GM18526 (cell line): ENCODE results near the gene TM9SF1.

Source experiments
- POLR2A ChIP-seq: IDR thresholded peaks from 3 replicates; pipeline ENCODE4 v1.6.1; 2011; ENCODE audit not compliant: insufficient read length; ENCODE audit errors: extremely low read depth

Gene TM9SF1

DNA sequence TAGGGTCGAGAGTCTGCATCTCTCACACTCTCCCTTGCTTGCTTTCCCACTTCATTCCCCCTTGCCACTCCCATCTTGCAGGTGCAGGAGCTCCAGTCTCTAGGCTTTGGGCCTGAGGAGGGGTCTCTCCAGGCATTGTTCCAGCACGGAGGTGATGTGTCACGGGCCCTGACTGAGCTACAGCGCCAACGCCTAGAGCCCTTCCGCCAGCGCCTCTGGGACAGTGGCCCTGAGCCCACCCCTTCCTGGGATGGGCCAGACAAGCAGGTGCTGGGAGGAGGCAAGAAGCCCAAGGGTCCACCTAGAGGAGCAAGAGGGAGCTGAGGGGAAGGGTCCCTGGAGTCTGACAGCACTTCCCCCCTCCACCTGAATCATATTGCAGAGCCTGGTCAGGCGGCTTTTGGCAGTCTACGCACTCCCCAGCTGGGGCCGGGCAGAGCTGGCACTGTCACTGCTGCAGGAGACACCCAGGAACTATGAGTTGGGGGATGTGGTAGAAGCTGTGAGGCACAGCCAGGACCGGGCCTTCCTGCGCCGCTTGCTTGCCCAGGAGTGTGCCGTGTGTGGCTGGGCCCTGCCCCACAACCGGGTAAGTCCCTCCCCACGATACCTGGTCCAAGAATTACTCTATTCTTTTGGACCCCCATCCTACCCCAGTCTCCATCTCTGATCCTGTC is 43.7 kb downstream of the TM9SF1 start:
- no peak for TF ChIP-seq POLR2A

DNA sequence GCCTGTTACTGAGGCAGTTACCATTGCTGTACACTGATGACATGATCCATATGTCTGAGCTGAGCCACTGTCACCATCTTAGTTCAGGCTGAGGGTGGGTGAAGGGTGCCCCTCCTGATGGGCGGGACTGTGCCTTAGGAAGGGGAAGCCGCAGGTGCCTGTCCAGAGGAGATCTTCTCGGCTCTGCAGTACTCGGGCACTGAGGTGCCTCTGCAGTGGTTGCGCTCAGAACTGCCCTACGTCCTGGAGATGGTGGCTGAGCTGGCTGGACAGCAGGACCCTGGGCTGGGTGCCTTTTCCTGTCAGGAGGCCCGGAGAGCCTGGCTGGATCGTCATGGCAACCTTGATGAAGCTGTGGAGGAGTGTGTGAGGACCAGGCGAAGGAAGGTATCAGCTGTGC is 44.2 kb downstream of the TM9SF1 start:
- no peak for TF ChIP-seq POLR2A

DNA sequence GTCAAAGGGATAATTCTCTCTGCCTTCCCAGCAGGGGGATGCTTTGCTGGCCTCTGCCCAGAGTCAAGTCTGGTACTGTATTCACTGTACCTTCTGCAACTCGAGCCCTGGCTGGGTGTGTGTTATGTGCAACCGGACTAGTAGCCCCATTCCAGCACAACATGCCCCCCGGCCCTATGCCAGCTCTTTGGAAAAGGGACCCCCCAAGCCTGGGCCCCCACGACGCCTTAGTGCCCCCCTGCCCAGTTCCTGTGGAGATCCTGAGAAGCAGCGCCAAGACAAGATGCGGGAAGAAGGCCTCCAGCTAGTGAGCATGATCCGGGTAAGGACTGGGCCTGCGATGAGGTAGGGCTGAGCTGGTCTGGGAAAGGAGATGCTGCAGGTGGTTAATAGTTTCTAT is 44.7 kb downstream of the TM9SF1 start:
- TF ChIP-seq POLR2A: no peak

DNA sequence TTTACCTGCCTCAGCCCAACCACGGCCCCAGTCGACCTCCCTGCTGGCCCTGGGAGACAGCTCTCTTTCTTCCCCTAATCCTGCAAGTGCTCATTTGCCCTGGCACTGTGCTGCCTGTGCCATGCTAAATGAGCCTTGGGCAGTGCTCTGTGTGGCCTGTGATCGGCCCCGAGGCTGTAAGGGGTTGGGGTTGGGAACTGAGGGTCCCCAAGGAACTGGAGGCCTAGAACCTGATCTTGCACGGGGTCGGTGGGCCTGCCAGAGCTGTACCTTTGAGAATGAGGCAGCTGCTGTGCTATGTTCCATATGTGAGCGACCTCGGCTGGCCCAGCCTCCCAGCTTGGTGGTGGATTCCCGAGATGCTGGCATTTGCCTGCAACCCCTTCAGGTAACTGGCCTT is 45.2 kb downstream of the TM9SF1 start:
- no peak for TF ChIP-seq POLR2A

DNA sequence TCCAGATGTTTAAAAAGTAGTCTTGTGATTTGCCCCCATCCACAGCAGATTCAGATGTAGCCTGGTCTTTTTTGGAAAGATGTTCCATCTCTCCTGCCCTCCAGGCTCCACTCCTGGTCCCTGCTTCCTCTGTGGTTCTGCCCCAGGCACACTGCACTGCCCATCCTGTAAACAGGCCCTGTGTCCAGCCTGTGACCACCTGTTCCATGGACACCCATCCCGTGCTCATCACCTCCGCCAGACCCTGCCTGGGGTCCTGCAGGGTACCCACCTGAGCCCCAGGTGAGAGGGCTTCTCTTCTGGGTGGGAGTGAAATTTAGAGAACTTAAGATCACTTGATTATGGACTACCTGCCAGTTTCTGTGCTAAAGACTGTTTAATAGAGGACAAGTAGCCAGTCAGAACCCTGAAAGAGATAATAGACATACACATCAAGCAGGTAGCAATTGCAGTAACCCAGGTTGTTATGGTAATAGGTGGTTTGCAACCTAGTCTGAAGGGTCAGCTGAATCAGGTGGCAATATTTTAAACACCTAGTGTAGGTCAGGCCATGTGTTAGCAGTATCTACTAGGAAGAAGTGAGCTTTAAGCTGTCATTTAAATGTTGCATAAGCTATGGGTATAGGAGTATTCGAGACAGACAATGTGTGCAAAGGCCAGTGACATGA is 45.8 kb downstream of the TM9SF1 start:
- TF ChIP-seq POLR2A: no peak

DNA sequence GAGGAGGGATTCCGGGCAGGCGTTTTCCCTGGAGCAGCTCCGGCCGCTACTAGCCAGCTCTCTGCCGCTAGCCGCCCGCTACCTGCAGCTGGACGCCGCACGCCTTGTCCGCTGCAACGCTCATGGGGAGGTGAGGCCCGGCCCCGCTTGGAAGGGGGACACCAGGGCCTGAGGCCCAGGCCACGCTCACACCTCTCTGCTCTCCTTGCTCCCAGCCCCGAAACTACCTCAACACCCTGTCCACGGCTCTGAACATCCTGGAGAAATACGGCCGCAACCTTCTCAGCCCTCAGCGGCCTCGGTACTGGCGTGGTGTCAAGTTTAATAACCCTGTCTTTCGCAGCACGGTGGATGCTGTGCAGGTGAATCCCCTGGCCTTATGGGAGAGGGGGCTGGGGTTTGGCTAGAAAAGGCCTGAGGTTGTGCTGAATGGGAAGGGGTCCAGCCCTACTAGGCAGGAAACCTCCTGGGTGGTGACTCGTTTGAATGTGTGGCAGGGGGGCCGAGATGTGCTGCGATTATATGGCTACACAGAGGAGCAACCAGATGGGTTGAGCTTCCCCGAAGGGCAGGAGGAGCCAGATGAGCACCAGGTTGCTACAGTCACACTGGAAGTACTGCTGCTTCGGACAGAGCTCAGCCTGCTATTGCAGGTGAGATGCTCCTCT is 47.3 kb downstream of the TM9SF1 start:
- no peak for TF ChIP-seq POLR2A

DNA sequence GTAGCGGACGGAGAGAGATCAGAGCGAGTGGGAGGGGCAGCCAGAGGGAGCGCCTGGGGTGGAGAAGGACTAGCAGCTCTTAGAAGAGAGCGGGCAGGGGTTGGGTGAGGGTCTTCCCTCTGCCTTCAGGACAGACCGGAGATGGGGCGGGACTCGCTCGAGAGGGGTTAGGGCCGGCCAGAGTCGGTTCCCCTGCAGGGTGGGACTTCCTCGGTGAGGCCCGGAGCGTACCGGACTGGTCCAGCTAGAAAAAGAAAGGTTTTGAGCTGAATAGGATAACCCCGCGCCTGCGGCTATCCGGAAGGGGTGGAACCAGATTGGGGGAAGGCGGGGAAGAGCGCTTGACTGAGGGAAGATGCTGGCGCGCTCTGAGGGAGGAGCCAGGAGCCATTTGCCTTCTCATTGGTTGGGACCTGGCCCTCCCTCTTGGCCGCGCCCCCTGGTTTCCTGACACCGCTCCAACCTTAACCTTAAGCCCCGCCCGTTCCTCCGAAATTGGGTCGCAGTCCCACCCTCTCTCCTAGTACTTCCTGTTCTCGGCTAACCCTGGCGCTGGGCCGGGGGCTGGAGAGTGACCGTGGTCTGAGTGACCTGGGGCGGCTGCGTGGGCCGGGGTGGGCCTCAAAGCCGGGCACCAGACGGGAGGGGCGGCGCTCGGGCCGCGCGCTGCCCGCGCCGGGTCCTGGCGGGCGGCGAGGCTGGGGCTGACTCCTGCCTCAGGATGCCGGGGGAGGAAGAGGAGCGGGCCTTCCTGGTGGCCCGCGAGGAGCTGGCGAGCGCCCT is 48.1 kb downstream of the TM9SF1 start, which contains the start of gene RNF31:
Gene RNF31, plus strand, starts transcription at position 521 of the 783 bp plus-strand sequence. Its CDS starts 201 bp downstream, at position 722.
- peak; percentile 72 for TF ChIP-seq POLR2A

DNA sequence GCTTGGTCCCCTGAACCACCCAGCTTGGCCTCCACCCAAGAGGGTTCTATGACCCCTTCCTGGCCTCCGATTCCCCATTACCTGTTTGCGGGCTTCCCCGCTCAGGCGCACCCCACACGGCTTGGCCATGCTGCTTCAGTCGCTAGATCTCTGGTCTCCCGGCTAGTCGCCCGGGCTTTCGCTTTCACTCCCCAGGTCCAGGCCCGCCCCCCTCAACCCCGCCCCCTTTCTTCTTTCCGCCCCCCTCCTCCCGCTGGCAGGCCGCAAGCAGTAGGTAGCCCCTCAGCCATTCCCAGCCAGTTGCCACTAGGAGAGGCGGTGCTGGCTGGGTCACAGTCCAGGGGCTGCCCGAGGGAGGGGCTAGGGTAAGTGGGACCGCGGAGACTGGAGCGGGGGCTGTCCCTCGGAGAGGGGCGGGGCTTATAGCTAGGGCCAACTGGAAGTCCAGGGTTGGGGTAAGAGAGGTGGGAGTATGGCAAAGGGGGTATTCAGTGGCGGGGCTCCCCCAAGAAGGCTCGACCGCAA is 48.7 kb downstream of the TM9SF1 start, which contains the start of gene PSME2:
Gene PSME2, minus strand, starts transcription at position 158 of the 525 bp plus-strand sequence. Its CDS starts 29 bp downstream, at position 129.
- peak; percentile 82 for TF ChIP-seq POLR2A

DNA sequence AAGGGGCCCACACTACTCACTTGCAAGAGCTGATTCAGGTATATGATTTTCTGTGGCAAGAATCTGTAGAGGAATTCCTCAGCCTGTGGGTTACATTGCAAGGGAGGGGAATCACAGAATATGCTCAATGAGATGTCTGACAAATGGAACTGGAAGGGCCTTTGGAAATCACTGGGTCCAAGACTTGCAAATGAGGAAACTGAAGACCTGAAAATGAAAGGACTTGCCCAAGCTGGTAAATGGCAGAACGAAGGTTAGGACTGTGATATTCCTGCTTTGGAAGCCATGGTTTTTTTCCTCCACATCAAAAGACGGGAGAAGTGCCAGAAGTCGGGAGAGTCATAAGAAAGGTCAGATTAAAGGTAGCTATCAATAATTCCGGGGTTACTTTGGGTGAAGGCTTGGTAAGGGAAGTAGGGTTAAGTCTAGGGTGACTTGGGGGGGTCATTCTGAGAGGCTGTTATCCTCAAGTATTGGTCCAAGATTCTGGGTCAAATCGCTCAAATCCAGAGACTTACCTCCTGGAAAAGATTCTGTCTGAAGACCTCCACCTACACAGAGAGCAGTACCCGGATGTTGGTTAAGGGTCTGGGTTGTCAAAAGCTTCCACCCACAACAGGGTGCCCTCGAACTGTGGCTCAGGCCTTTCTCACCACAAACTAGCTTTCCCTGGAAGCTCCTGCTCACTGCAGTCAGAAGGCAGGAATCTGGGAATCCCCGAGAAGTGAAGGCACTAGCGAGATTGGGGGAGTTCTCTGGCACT is 49.4 kb downstream of the TM9SF1 start:
- no peak for TF ChIP-seq POLR2A

DNA sequence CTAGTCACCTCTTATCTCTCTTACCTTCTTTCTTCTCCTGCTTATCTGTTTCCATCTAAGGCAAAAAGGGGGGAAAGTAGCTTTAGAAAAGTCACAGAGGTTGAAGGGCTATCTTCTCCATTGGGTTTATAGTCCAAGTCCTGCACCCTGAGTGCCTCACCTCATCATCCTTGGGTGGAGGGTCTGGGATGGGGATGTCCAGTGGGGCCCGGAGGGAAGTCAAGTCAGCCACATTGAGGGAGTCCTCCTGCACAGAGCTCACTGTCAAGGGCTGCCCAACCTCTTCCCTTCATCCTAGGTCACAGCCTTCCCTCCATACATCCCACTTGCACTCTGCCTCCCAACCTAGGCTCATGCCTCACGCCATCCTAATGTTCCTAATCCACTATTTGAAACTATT is 50.0 kb downstream of the TM9SF1 start:
- no peak for TF ChIP-seq POLR2A

DNA sequence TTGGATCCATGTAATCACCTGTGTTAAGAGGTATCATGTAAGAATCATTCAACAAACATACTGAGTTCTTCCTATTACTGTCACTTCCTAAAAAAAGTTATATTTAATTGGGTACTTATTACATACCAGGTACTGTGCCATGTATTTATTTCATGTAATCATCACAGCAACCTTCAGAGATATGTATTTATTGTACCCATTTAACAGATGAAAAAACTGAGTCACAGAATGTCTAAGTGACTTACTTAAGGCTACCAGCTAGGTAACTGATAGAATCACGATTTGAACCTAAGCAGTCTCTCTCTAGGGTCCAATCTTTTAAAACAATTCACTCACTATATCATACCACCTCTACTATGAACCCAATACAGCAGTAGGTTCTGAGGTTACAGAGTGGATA is 50.8 kb downstream of the TM9SF1 start:
- no peak for TF ChIP-seq POLR2A

DNA sequence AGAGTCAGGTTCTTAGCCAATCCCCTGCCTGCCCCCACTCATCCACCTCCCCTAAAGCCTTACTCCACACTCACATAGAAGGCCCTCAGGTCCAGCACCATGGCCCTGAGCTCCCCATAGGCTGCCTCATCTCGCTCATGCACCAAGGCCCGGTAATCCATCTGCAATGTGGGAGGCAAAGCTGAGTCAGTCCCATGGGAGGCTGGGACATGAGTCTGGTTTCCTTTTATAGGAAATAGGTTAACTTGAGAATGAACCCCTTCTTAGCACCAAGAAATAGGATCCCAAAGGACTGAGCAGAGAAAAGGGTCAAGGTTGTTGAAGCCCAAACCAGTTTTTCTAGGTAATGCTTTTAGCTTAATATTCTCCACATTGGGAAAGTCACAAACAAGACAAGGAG is 51.7 kb downstream of the TM9SF1 start:
- TF ChIP-seq POLR2A: no peak

DNA sequence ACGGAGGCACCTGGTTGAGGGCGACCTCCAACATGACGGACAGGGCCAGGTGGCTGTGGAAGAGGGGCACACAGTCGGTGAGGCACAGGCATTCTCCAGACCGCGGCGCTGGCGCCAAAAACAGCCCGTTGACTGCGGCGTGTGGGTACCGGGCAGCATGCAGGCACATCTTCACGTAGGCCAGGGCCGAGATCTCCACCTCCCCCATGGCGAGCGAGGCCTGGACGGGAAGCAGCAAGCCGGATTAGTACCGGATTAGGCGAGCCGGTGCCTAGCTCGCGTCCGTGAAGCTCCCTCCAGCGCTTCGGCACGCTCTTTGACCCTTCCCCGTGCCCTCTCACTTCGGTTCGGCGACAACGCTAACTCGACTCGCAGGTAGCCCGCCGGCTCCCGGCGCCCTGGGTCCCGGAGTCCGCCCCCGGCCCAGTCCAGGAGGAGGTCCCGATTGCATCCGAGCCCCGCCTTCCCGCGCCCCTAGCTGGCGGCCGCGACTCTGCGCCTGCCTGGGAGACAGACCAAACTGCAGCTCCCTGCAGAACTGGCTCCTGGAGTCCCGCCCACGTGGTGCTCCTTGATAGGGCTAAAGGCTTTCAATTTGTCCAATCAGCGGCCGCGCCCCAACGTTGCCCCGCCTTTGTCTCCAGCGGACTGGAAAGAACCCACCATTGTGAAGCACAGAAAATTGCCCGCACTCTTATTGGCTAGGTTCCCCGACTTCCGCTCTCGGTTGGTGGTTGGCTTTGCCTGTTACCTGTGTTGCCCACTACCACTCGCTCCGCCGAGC is 54.0 kb downstream of the TM9SF1 start, which contains the start of gene EMC9:
Gene EMC9, minus strand, starts transcription at position 495 of the 784 bp plus-strand sequence. Its CDS starts 287 bp downstream, at position 208.
- peak; percentile 87 for TF ChIP-seq POLR2A
